Hepatocyte (in vitro differentiated cells): Measurements from ENCODE around the gene HMMR.

Experiments used
- CTCF ChIP-seq: fragments of 200-600 bp; sonication (generic); IDR thresholded peaks from 2 replicates; pipeline ENCODE4 v1.5.1; 2016; ENCODE audit warnings: antibody characterized with exemption, mild to moderate bottlenecking; ENCODE audit not compliant: poor library complexity
- EZH2 ChIP-seq: fragments of 200-600 bp; sonication (generic); IDR thresholded peaks from 2 replicates; pipeline ENCODE4 v1.6.1; 2016; ENCODE audit warnings: antibody characterized with exemption, mild to moderate bottlenecking, borderline replicate concordance

GRCh38 chr5:163535290-163535689, 74.9 kb downstream of the HMMR start:
- no peak for TF ChIP-seq CTCF
- TF ChIP-seq EZH2 = no peak
